IPS-18a (cell line): Measurements from ENCODE around the gene ZC2HC1C.
A peak's percentile ranks its signal among the peaks of the same experiment; 100 is the strongest.

Experiments used
- H3K27ac ChIP-seq: one replicate; pipeline ENCODE4 v1.5.1; 2013; ENCODE audit warnings: low read length
- H3K27me3 ChIP-seq: one replicate; pipeline ENCODE4 v1.6.1; 2013; ENCODE audit warnings: mild to moderate bottlenecking, low read length; ENCODE audit not compliant: control insufficient read depth, insufficient read depth
- H3K36me3 ChIP-seq: one replicate; pipeline ENCODE4 v1.6.1; 2013; ENCODE audit warnings: low read depth, low read length; ENCODE audit not compliant: control insufficient read depth
- H3K4me1 ChIP-seq: one replicate; pipeline ENCODE4 v1.6.1; 2013; ENCODE audit warnings: low read depth, low read length; ENCODE audit not compliant: control insufficient read depth
- H3K4me3 ChIP-seq: one replicate; pipeline ENCODE4 v1.5.1; 2013; ENCODE audit warnings: low read length
- H3K9ac ChIP-seq: one replicate; pipeline ENCODE4 v1.6.1; 2013; ENCODE audit warnings: mild to moderate bottlenecking, low read length, moderate library complexity
- H3K9me3 ChIP-seq: one replicate; pipeline ENCODE4 v1.6.1; 2013; ENCODE audit warnings: low read depth, low read length; ENCODE audit not compliant: control insufficient read depth

The ZC2HC1C gene

DNA sequence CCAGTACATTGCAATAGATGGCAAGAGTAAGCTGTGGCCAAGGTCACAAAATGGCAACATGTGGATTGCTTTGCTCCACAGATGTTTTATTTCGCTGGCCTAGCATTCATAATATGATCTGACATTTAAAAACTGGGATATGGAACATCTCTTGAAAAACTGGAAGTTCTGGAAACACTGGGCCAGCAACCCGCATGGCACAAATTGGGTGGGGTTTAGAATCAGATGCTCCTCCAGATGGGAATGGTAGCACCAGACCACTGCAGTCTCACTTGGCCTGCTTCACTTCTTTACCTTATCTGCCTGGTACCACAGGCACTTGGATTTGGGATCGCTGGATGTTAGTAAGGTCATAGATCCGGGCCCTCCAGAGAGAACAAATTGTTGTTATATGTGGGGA, 10.1 kb downstream of the ZC2HC1C start:
- Histone ChIP-seq H3K9ac (no peak overlapping the region), H3K27me3 (no peaks in the 10 kb centered on the region), H3K4me1 (no peaks in the 10 kb centered on the region), H3K27ac (no peak overlapping the region), H3K36me3 (peaks cover 19% of the 10 kb centered on the region), H3K4me3 (no peak overlapping the region), H3K9me3 (no peaks in the 10 kb centered on the region)

- H3K9ac ChIP-seq = no peak overlapping the region
- H3K36me3 ChIP-seq = peaks cover 37% of the 10 kb centered on the region
- H3K27me3 ChIP-seq = no peaks in the 10 kb centered on the region
- no peaks in the 10 kb centered on the region for H3K9me3 ChIP-seq
- no peak overlapping the region for H3K4me3 ChIP-seq
- no peak overlapping the region for H3K27ac ChIP-seq
- H3K4me1 ChIP-seq = no peaks in the 10 kb centered on the region
Observed at GRCh38 chr14:75081660-75082229, 12.3 kb downstream of the ZC2HC1C start.

GRCh38 chr14:75083271-75083670, 13.8 kb downstream of the ZC2HC1C start:
- Histone ChIP-seq H3K9me3 (no peaks in the 10 kb centered on the region), H3K4me3 (no peak overlapping the region), H3K4me1 (no peaks in the 10 kb centered on the region), H3K9ac (no peak overlapping the region), H3K27me3 (no peaks in the 10 kb centered on the region), H3K36me3 (peaks cover 53% of the 10 kb centered on the region), H3K27ac (no peak overlapping the region)

- Histone ChIP-seq H3K27me3 (no peaks in the 10 kb centered on the region), H3K9ac (no peak overlapping the region), H3K4me1 (no peaks in the 10 kb centered on the region), H3K36me3 (peaks cover 55% of the 10 kb centered on the region), H3K27ac (no peak overlapping the region), H3K9me3 (no peaks in the 10 kb centered on the region), H3K4me3 (no peak overlapping the region)
Observed at GRCh38 chr14:75084513-75084912, 15.1 kb downstream of the ZC2HC1C start.

DNA sequence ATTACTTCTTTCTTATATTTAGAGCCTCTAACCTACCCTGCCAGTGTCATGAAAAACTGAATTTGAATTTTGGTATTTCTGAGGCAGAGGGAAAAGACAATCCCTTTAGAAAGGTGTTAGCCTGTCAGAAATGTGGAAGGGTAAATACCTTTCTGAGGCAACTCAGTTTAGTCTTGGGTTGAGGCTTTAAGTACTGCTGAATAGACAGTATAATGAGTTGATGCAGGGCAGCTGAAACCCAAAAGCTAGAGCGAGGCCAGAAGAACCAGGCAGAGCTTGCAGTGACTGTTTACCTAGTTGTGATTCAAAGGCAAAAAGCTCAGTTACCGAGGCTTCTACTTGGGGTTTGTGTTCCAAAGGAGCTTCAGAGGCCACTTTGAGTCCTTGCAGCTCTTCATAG, 18.7 kb downstream of the ZC2HC1C start:
- Histone ChIP-seq H3K4me1 (no peaks in the 10 kb centered on the region), H3K27ac (no peak overlapping the region), H3K9me3 (no peaks in the 10 kb centered on the region), H3K4me3 (no peak overlapping the region), H3K9ac (no peak overlapping the region), H3K36me3 (peaks cover 56% of the 10 kb centered on the region), H3K27me3 (no peaks in the 10 kb centered on the region)

- Histone ChIP-seq H3K27me3 (no peaks in the 10 kb centered on the region), H3K4me3 (no peak overlapping the region), H3K9ac (no peak overlapping the region), H3K36me3 (peaks cover 52% of the 10 kb centered on the region), H3K27ac (no peak overlapping the region), H3K4me1 (no peaks in the 10 kb centered on the region), H3K9me3 (no peaks in the 10 kb centered on the region)
Observed at GRCh38 chr14:75088566-75089373, 19.3 kb downstream of the ZC2HC1C start.

- Histone ChIP-seq H3K36me3 (peaks cover 49% of the 10 kb centered on the region), H3K9ac (no peak overlapping the region), H3K4me3 (no peak overlapping the region), H3K27ac (no peak overlapping the region), H3K4me1 (no peaks in the 10 kb centered on the region), H3K9me3 (no peaks in the 10 kb centered on the region), H3K27me3 (no peaks in the 10 kb centered on the region)
Observed at GRCh38 chr14:75090353-75090752, 20.9 kb downstream of the ZC2HC1C start.

GRCh38 chr14:75091251-75091650, 21.8 kb downstream of the ZC2HC1C start:
- Histone ChIP-seq H3K4me1 (no peaks in the 10 kb centered on the region), H3K4me3 (no peak overlapping the region), H3K27ac (no peak overlapping the region), H3K9ac (no peak overlapping the region), H3K9me3 (no peaks in the 10 kb centered on the region), H3K36me3 (peaks cover 51% of the 10 kb centered on the region), H3K27me3 (no peaks in the 10 kb centered on the region)

DNA sequence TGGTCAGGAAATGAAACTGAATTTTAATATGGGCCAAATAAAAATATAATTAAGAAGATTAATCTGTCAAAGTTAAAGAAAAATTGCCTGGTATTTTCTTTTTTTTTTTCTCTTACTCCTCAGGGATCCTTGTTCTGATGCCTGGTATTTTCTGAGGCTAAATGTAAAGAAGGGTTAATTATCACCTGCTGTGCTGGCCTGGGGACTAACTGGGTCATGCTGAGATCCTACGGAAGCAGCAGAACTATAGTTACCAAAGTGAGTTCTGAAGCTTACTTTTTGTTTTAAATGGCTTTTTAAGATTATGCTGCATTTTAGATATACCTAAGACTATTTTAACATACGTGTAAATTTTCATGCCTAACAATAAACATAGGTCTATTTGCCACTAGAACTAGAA, 23.3 kb downstream of the ZC2HC1C start:
- Histone ChIP-seq H3K9ac (no peak overlapping the region), H3K9me3 (no peaks in the 10 kb centered on the region), H3K36me3 (peaks cover 51% of the 10 kb centered on the region), H3K27me3 (no peaks in the 10 kb centered on the region), H3K4me1 (no peaks in the 10 kb centered on the region), H3K4me3 (peak overlapping the region; percentile 8), H3K27ac (no peak overlapping the region)

DNA sequence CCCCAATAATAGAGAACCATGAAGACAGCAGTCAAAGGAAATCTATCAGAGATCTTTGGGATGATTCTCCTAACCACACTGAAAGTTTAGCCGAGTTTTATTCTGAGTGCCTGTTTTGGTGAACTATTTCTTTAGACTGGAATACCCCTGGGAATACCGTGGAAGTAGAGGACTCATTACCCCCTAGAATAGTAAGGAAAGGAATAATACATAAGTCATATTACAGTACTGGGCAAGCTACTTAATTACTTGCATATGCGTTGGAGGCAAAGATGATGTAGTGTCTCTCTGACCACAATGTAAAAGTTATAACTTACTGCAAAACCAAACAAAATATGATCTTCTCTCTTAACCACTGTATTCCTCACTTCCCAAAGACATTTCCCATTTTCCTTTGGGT, 25.5 kb downstream of the ZC2HC1C start:
- H3K4me3 ChIP-seq = no peak overlapping the region
- peaks cover 59% of the 10 kb centered on the region for H3K36me3 ChIP-seq
- H3K4me1 ChIP-seq = no peaks in the 10 kb centered on the region
- H3K9ac ChIP-seq = no peak overlapping the region
- H3K27me3 ChIP-seq = no peaks in the 10 kb centered on the region
- H3K9me3 ChIP-seq = no peaks in the 10 kb centered on the region
- no peak overlapping the region for H3K27ac ChIP-seq

GRCh38 chr14:75095690-75096089, 26.2 kb downstream of the ZC2HC1C start:
- H3K36me3 ChIP-seq = peaks cover 59% of the 10 kb centered on the region
- H3K27ac ChIP-seq = no peak overlapping the region

GRCh38 chr14:75096959-75097358, 27.5 kb downstream of the ZC2HC1C start:
- no peaks in the 10 kb centered on the region for H3K27me3 ChIP-seq
- H3K36me3 ChIP-seq = peaks cover 67% of the 10 kb centered on the region

More at GRCh38 chr14:75095690-75096089, 26.2 kb downstream of the ZC2HC1C start:
- no peaks in the 10 kb centered on the region for H3K27me3 ChIP-seq
- H3K9me3 ChIP-seq = no peaks in the 10 kb centered on the region
- H3K4me3 ChIP-seq = no peak overlapping the region
- no peak overlapping the region for H3K9ac ChIP-seq
- H3K4me1 ChIP-seq = no peaks in the 10 kb centered on the region

More at GRCh38 chr14:75096959-75097358, 27.5 kb downstream of the ZC2HC1C start:
- Histone ChIP-seq H3K4me1 (no peaks in the 10 kb centered on the region), H3K9ac (no peak overlapping the region), H3K4me3 (no peak overlapping the region), H3K9me3 (no peaks in the 10 kb centered on the region), H3K27ac (no peak overlapping the region)
